ENCODE results near the gene FAM174C.

FAM174C gene

DNA sequence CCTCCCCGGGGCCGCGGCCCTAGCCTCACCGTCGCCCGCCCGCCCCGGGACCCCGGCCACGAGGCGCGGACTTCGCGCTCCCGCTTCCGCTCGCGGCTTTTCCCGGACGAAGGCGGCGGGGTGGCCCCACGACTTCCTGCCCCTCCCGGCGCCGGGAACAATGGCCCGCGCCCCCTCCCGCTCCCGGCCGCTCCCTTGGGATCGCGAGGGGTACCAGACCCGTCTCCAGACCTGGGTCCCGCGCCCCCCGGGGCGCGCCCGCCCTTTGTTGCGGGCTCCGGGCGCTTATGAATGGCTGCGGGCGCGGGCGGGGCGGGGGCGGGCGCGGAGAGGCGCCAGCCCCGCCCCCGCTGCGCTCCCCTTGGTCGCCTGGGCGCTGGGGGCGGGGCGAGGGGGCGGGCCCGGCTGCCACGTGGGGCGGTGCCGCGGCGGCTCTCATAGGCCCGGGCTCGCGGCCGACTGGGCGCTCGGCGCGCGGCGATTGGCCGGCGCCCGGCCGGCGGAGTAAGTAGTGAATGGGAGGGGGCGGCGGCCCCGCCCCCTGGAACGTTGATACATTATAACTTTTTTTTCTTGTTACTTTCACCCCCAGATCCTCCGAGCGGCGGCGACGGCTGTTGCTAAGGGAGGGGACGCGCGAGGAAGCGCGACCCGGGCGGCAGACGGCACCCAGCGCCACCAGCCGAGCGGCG lies 25.9 kb upstream of the FAM174C start:
- DNase-seq, result peak; percentile 41 to 95 (median 89)

DNA sequence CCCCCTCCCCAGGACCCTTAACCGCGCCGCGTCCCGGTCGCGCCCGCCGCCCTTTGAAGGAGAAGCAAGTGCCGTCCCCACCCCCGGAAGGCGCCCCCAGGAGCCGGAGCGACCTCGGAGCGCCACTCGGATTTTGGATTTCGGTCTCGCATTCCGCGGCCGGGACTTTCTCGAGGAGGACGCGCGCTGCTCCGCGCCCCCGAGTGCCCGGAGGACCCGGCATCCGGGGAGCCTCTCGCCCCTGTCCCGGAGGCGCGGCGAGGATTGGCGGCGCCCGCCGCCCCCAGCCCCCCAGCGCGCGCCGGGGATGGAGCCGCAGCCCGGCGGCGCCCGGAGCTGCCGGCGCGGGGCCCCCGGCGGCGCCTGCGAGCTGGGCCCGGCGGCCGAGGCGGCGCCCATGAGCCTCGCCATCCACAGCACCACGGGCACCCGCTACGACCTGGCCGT lies 25.3 kb upstream of the FAM174C start:
- no peak for DNase-seq

DNA sequence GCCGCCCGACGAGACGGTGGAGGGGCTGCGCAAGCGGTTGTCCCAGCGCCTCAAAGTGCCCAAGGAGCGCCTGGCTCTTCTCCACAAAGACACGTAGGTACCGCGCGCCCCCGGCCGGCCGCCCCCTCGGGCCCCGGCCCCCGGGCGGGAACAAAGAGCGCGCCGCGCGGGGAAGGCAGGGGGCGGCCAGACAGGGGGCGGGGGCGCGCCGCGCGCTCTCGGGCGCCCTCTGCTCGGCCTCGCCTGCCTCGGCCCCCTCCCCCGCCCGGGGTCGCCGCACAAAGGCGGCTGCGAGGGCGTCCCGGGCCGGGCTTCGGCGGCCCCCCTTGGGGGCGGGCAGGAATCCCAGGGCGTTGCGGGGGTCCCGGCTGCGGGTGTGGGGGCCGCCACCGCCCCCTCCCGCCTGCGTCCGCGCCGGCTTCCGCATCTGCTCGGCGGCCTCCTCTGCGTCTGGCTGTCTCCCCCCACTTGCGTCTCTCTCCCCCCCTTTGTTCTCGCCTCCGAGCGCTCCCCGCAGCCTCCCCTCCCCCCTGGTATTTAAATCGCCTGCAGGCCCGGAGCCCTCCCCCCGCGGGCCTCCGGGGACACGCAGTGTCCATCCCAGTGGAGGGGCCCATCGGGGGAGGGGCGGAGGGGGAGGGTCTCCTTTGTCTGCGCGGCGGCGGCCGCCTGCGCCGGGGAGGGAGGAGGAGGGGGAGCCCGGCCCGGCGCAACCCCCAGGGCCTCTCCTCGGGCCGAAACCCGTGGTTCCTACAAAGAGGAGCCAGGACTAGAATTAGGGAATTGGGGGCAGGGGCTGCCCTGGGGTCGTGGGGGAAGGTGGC lies 24.7 kb upstream of the FAM174C start:
- DNase-seq, result peak in 46 of 58 donors; percentile 11 to 76 (median 56)

DNA sequence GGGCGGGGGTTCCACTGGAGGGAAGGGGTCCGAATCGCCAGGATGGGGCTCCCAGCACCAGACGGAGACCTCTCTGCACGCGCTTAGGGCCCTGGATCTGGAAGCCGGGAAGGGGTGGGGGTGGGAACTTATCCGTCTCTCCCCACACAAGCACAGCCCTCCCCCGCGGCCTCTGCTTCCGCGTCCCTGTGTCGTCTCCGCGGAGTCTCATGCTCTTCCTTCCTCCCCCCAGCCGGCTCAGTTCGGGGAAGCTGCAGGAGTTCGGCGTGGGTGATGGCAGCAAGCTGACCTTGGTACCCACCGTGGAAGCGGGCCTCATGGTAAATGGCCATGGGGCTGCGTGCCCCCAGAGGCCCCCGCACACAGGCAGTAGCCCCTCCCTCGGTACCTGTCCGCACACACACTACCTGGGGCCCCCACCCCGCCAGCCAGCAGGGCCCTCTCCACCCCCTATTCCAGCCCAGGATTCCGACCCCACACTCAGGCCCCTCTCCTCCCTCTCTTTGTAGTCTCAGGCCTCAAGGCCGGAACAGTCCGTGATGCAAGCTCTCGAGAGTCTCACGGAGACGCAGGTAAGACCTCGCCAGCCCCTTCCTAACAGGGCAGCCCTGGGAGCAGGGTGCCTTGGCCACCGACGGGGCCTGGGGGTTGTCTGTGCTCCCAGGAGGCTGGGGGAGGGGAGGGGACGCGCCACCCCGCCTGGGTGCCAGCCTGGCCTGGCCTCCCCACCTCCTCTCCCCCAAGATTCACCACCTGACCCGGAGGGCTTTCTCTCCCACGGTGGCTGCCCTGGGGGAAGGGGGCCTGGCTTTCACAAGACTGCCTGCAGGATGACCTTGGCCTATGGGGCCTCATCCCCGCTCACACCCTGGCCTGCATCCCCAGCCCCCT lies 23.8 kb upstream of the FAM174C start:
- peak in 50 of 58 donors; percentile 24 to 80 (median 58) for DNase-seq

DNA sequence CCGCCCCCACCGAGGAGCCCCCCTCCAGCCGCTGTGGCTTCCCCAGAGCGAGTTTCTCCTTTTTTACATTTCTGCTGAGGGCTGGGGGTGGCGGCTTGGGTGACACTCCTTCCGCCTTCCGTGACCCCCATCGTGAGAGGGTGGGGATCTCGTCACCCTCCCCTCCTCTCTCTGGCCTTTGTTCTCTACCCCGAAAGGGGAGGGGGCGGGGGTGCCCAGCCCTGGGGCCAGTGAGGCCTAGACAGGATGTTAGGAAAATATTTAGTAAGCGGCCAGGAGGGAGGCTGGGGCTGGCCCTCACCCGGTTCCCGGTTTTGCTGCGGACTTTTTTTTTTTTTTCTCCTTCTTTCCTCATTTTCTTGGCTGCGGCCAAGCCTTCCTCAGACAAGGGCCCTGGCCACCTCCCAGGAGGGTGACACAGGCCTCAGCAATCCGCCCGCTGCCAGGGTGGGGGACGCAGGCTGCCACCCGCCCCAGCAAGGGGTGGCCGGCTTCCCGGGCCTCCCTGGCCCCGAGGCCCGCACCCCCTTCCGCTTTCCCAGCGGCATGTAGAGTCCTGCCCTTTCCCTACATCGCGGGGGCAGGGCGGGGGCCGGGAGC lies 23.0 kb upstream of the FAM174C start:
- peak in 54 of 58 donors; percentile 56 to 98 (median 85) for DNase-seq

DNA sequence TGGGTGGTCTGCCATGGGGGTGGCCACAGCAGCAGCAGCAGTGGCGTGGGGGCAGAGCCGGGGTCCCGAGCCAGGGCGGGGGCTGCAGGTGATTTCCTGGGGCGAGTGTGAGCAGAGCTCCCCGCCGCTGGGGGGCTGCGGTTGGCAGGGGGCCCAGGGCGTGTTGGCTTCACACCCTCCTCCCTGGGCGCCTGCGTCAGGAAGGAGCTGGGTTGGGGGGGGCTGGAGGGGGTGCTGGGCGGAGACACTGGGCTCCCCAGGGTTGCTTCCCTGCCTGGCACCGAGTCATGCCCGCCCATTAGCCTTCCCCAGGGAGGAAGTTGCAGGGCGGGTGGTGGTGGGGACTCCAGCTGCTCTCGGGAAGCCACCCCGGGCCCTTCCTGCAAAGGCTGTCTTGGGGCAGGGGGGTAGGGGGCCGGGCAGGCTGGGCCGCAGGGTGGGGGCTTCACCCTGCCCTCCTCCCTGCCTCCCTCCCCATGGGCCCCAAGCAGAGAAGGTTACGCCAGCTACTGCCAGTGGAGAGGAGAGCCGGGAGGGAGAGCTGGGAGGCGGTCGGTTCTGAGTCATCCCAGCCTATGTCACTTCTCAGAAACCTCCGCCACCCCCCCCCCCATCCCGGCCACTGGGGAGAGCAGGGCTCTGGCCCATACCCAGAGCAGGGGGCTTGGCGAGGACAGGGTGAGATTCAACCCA lies 22.4 kb upstream of the FAM174C start:
- DNase-seq, result peak in 57 of 58 donors; percentile 52 to 98 (median 88)

DNA sequence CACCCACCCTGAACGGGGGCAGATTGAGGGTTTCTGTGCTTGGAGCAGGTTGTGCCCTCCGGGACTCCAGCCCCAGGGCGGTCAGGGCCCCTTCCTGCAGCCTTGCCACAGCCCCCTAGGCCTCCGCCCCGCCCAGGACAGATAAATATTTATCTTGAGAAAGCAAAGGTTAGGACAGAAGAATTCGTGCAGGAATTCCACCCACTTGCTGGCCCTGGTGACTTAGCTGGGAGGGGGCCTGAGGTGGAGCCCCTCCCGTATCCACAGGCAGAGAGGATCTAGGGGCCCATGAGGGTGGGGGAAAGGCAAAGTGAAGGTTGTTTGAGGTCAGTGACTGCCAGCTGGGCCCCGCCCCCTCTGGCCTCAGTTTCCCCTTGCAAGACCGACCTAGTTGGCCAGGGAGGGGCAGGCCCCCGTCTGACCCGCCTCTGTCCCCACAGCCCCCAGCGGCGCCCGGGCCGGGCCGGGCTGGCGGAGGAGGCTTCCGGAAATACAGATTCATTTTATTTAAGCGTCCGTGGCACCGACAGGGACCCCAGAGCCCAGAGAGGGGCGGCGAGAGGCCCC lies 21.7 kb upstream of the FAM174C start:
- no peak for DNase-seq

DNA sequence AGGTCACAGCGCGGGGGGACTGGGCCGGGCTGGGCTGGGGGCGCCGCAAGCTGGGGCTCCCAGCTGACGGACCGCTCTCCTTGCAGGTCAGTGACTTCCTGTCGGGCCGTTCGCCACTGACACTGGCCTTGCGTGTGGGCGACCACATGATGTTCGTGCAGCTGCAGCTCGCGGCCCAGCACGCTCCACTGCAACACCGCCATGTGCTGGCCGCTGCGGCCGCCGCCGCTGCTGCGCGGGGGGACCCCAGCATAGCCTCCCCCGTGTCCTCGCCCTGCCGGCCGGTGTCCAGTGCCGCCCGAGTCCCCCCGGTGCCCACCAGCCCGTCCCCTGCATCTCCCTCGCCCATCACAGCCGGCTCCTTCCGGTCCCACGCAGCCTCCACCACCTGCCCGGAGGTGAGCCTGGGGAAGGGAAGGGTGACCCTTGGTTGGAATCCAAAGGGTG lies 21.2 kb upstream of the FAM174C start:
- DNase-seq, result peak in 34 of 58 donors; percentile 9 to 81 (median 53)

DNA sequence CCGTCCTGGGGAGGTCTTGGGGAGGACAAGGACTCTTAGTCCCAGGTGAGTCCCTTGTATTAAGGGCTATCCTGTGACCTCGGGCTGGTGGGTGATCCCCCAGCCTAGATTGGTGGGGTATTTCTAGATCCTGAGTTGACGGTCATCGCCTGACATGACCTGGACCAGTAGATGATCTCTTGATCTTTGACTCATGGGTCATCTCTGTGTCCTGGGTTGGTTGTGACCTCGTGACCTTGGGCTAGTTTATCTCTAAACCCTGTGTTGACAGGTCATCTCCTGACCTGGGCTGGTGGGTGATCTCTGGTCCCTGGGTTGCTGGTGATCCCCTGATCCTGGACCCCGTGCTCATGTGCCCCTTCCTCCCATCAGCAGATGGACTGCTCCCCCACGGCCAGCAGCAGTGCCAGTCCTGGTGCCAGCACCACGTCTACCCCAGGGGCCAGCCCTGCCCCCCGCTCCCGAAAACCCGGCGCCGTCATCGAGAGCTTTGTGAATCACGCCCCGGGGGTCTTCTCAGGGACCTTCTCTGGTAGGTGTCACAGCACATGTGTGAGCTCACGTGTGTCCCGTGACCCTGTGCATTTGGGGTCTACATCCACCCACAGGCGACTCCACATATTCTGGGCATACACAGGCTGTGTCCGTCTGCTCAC lies 20.7 kb upstream of the FAM174C start:
- DNase-seq, result no peak

DNA sequence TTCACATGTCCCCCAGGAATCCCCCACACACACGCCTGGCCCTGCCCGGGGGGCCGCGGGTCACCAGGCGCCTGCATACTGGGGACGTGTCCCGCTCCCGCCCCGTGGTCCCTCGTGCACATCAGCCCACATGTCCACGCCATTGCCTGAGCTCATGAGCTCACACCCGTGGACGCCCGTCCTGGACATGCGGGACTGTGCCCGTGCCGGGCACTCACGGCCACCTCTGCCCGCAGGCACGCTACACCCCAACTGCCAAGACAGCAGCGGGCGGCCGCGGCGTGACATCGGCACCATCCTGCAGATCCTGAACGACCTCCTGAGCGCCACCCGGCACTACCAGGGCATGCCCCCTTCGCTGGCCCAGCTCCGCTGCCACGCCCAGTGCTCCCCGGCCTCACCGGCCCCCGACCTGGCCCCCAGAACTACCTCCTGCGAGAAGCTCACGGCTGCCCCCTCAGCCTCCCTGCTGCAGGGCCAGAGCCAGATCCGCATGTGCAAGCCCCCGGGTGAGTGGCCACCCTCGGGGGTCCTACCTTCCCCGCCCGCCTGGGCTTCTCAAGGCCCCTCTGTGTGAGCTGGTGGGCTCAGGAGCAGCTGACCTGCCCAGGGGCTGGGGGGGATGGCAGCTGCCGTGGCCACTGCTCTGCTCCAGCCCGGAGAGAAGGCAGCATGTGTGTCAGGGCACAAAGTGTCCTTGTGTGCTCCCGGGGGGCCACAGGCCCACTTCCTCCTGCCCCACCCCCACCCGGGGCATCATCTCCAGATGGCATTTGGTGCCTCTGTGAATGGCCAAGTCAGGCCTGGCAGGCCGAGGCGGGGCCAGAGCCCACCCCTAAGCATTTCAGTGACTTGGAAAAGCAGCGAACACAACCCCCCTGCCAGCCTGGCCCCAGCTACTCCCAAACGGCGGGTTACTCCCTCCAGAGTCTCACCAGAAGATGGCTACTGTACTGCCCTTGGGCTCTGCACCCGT lies 19.9 kb upstream of the FAM174C start:
- DNase-seq, result peak in 53 of 58 donors; percentile 15 to 90 (median 74)

DNA sequence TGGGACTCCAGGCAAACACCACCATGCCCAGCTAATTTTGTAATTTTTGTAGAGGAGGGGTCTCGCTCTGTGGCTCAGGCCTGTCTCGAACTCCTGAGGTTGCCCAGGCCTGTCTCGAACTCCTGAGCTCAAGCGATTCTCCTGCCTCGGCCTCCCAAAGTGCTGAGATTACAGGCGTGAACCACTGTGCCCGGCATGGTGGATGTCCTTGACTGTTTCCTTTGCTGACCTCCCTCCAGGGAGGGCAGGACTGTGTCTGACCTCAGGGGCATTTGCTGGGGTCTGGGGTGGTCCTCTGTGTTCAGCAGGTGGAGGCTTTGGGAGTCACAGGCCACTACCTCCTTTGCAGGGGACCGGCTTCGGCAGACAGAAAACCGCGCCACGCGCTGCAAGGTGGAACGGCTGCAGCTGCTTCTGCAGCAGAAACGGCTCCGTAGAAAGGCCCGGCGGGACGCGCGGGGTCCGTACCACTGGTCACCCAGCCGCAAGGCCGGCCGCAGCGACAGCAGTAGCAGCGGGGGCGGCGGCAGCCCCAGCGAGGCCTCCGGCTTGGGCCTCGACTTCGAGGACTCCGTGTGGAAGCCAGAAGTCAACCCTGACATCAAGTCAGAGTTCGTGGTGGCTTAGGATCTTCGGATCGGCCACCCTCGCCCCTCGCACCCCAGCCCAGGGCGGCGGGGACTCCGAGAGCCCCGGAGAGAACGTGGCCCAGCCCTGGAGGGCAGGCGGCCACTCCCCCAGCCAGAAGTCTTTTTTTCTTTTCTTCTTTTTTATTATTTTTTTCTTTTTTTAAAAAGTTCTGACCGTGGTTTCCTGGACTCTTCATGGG lies 18.5 kb upstream of the FAM174C start:
- no peak for DNase-seq

DNA sequence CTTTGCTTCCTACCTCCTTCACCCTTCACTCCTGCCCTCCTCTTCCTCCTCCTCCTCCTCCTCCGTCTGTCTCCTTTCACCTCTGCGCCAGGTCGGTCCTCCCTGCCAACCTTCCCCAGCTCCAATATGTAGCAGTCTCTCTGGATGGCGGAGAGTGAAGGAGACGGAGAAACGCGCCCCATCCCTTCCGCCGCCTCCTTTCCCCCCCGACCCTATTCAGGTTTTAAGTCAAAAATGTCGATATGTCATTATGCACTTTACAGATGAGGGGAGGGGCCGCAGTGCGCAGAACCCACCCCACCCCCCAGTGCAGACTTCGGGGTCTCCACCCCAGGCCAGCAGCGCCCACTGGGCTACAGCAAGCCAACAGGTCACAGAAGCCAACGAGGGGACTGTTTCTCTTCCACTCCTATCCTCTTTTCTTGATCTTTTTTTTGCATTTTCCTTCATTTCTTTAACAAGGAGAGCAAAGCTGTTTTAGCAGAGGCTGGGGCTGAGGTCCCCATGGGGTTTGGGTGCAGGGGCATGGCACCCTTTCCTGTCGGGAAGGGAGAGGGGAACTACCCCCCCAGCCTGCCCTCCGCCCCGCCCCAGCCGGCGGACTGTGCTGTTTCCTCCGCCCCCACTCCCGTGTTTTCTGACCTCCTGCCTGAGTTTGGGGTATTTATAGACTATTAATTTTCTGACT lies 17.7 kb upstream of the FAM174C start:
- no peak for DNase-seq

DNA sequence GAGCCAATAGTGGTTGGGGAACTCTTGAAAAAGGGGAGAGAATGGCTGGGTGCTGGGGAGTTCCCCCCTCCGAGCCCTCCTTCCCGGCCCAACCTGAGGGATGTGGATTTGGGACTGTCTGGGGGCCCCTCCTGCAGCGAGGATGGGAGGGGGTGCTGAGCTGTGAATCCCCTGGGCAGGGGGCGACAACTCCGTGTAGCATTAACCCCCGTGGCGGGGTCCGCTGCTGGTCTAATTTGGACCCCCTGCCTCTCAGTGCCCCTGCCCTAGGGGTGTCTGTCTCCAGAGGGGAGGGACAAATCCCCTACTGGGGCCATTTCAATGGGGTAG lies 17.2 kb upstream of the FAM174C start:
- no peak for DNase-seq

DNA sequence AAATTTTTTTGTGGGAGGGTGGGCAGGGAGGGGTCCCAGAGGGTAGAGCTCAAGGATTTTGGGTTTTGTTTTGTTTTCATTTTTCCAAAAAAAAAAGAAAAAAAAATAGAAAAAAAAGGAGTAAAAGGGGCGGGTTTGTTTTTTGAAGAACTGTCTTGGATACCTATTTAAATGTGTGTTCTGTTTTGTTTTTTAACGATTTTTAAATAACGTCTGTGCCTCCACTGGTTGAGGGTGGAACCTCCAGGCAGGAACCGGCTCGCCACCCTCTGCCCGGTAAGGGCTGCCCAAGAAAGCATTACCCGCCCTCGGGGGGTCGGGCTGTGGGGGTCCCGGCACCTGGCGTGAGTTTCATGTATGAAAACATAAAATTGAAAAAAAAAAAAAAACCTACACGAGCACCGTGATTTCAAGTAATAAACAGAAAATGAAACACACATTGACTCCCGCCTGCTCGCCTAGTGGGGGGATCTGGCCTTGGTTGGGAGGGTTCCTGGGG lies 16.6 kb upstream of the FAM174C start:
- no peak for DNase-seq

DNA sequence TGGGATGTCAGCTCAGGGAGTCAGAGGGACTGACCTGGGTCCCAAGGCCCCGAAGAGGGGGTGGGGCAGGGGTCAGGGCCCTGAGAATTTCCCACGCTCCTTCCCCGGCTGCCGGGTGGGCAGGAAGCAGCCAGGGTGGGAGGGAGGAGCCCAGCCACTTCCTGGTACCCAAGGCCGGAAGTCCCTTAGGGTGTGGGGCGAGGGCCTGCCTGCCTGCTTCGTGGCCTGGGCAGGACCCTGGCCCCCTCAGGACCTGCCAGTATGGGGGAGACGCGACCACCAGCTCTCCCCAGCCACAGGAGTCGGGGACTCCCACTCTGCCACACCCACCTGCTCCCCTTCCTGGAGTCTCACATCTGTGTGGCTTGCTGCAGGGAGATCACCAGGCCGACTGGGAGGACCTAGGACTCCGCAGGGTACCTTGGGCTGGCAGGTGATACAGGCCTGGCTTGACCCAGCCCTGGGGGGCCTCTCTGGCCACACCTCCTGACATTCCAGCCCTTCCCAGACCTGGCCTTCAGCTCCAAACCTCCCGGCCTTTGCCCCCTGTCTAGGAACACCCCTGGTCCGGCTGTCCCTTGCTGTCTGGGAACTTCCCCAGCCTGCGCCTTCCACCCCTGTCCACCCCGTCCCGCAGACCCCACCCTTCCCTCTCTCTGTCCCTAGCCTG lies 16.0 kb upstream of the FAM174C start:
- peak in 11 of 58 donors; percentile 4 to 77 (median 32) for DNase-seq

All from anterior cingulate cortex (tissue), 58 donors.